Measurements from ENCODE around the gene CCDC171.

Gene CCDC171

DNA sequence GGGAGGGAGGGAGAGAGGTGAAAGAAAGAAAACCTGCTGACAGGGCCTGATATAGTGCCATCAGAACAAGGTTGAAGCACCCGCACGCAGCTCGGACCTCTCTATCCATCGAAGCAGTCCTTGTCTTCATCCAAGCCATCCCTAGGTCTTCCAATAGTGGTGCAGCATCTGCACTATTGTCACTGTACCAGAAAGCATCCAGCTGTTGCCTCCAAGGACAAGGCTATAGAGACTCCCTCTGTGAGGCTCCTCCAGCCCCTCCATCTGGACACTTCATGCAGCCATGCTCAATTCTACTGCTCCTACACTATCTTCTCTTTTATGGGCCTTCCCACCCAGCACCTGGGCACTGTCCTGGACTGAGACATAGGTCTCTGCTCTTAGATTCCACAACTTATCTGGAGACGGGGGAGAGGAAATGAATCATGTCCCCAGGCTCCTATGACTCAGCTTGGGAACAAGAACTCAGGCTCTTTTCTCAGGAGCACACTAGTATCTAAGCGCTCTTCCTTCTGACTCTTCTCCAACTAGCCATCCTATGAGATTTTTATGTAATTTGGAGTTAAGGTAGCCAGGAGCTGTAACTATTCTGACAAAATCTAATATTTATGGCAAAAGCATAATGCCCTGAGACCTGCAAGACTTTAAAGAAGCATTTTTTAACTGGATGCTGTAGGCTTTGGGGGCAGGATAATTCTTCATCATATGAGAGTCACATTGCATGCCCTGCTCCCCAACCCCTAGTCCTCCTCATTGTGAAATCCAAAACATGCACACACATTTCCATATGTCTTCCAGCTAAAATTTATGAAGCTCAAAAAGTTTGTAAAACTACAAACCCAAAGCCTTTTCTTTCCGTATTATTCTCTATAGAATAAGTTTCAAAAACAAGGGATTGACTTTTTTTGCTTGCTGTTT is 446.8 kb downstream of the CCDC171 start:
- H3K36me3 ChIP-seq (ENCODE audit: control insufficient read depth, insufficient read depth, low read length) = no peaks in the 10 kb centered on the region
- no peak overlapping the region for H3K4me3 ChIP-seq (ENCODE audit: insufficient read depth, low read depth, low read length, poor library complexity, severe bottlenecking)
- no peaks in the 10 kb centered on the region for H3K4me1 ChIP-seq (ENCODE audit: control insufficient read depth, insufficient read depth, low read length, poor library complexity, severe bottlenecking)
- H3K9me3 ChIP-seq (ENCODE audit: control insufficient read depth, low read length) = no peaks in the 10 kb centered on the region
- no peaks in the 10 kb centered on the region for H3K27me3 ChIP-seq (replicated peaks; ENCODE audit: control insufficient read depth, insufficient read depth, low read length, poor library complexity, severe bottlenecking)
- H3K27ac ChIP-seq (ENCODE audit: insufficient read depth, low read length, poor library complexity, severe bottlenecking) = no peak overlapping the region
- DNase-seq = no peak

DNA sequence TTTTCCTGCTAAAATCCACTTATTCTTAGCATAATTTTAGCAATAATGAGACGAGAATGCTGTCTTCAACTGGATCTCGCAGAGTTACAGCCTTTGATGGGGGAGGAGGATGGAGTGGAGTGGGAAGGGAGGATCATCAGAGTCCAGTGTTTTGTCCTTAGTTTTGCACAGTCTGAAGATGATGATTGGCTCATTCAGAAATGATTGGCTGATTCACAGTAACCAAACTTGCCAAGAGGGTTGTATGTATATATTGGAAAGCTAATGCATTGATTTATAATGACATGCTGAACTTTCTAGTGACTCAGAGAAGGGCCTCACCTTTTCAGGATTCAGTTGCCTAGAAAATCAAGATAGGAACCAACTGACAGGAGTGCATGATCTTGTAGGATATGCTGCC is 448.0 kb downstream of the CCDC171 start:
- DNase-seq = no peak
- H3K27ac ChIP-seq (ENCODE audit: insufficient read depth, low read length, poor library complexity, severe bottlenecking) = no peak overlapping the region
- H3K9me3 ChIP-seq (ENCODE audit: control insufficient read depth, low read length) = no peaks in the 10 kb centered on the region
- no peaks in the 10 kb centered on the region for H3K4me1 ChIP-seq (ENCODE audit: control insufficient read depth, insufficient read depth, low read length, poor library complexity, severe bottlenecking)
- no peaks in the 10 kb centered on the region for H3K36me3 ChIP-seq (ENCODE audit: control insufficient read depth, insufficient read depth, low read length)
- no peak overlapping the region for H3K4me3 ChIP-seq (ENCODE audit: insufficient read depth, low read depth, low read length, poor library complexity, severe bottlenecking)
- H3K27me3 ChIP-seq (replicated peaks; ENCODE audit: control insufficient read depth, insufficient read depth, low read length, poor library complexity, severe bottlenecking) = no peaks in the 10 kb centered on the region

- Histone ChIP-seq H3K27me3 (replicated peaks; ENCODE audit: control insufficient read depth, insufficient read depth, low read length, poor library complexity, severe bottlenecking) (no peaks in the 10 kb centered on the region), H3K4me1 (ENCODE audit: control insufficient read depth, insufficient read depth, low read length, poor library complexity, severe bottlenecking) (no peaks in the 10 kb centered on the region), H3K27ac (ENCODE audit: insufficient read depth, low read length, poor library complexity, severe bottlenecking) (no peak overlapping the region), H3K4me3 (ENCODE audit: insufficient read depth, low read depth, low read length, poor library complexity, severe bottlenecking) (no peak overlapping the region), H3K36me3 (ENCODE audit: control insufficient read depth, insufficient read depth, low read length) (no peaks in the 10 kb centered on the region), H3K9me3 (ENCODE audit: control insufficient read depth, low read length) (no peaks in the 10 kb centered on the region)
- no peak for DNase-seq
These were observed 449.0 kb downstream of the CCDC171 start for GRCh38 chr9:16001856-16002255.

GRCh38 chr9:16002816-16003215 is 450.0 kb downstream of the CCDC171 start:
- no peak overlapping the region for H3K27ac ChIP-seq (ENCODE audit: insufficient read depth, low read length, poor library complexity, severe bottlenecking)
- H3K36me3 ChIP-seq (ENCODE audit: control insufficient read depth, insufficient read depth, low read length) = no peaks in the 10 kb centered on the region
- no peaks in the 10 kb centered on the region for H3K27me3 ChIP-seq (replicated peaks; ENCODE audit: control insufficient read depth, insufficient read depth, low read length, poor library complexity, severe bottlenecking)
- DNase-seq = no peak
- no peaks in the 10 kb centered on the region for H3K4me1 ChIP-seq (ENCODE audit: control insufficient read depth, insufficient read depth, low read length, poor library complexity, severe bottlenecking)
- no peak overlapping the region for H3K4me3 ChIP-seq (ENCODE audit: insufficient read depth, low read depth, low read length, poor library complexity, severe bottlenecking)
- H3K9me3 ChIP-seq (ENCODE audit: control insufficient read depth, low read length) = no peaks in the 10 kb centered on the region

DNA sequence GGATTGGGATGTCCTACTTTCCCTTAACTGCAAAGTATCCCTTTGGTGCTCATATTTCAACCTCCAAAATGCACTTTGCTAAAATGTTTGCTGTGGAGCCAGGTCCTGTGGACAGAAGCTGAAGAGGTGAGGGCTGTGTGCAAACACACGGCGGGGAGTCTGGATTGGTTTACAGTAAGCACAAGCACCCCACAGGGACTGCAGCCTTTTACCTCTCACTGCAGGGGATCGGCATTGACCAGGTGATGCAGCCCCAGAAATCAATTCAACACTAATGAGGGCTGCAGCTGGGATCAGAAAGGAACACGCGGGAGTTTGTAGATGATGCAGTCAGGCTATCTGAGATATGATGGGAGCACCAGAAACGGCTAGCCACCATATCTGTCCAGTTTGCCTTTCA is 450.9 kb downstream of the CCDC171 start:
- Histone ChIP-seq H3K27me3 (replicated peaks; ENCODE audit: control insufficient read depth, insufficient read depth, low read length, poor library complexity, severe bottlenecking) (no peaks in the 10 kb centered on the region), H3K36me3 (ENCODE audit: control insufficient read depth, insufficient read depth, low read length) (no peaks in the 10 kb centered on the region), H3K9me3 (ENCODE audit: control insufficient read depth, low read length) (no peaks in the 10 kb centered on the region), H3K27ac (ENCODE audit: insufficient read depth, low read length, poor library complexity, severe bottlenecking) (no peak overlapping the region), H3K4me3 (ENCODE audit: insufficient read depth, low read depth, low read length, poor library complexity, severe bottlenecking) (no peak overlapping the region), H3K4me1 (ENCODE audit: control insufficient read depth, insufficient read depth, low read length, poor library complexity, severe bottlenecking) (no peaks in the 10 kb centered on the region)
- no peak for DNase-seq

GRCh38 chr9:16004613-16005012 is 451.8 kb downstream of the CCDC171 start:
- Histone ChIP-seq H3K27ac (ENCODE audit: insufficient read depth, low read length, poor library complexity, severe bottlenecking) (no peak overlapping the region), H3K27me3 (replicated peaks; ENCODE audit: control insufficient read depth, insufficient read depth, low read length, poor library complexity, severe bottlenecking) (no peaks in the 10 kb centered on the region), H3K4me1 (ENCODE audit: control insufficient read depth, insufficient read depth, low read length, poor library complexity, severe bottlenecking) (no peaks in the 10 kb centered on the region), H3K4me3 (ENCODE audit: insufficient read depth, low read depth, low read length, poor library complexity, severe bottlenecking) (no peak overlapping the region), H3K36me3 (ENCODE audit: control insufficient read depth, insufficient read depth, low read length) (no peaks in the 10 kb centered on the region), H3K9me3 (ENCODE audit: control insufficient read depth, low read length) (no peaks in the 10 kb centered on the region)
- no peak for DNase-seq

GRCh38 chr9:16010221-16010620 is 457.4 kb downstream of the CCDC171 start:
- Histone ChIP-seq H3K4me1 (ENCODE audit: control insufficient read depth, insufficient read depth, low read length, poor library complexity, severe bottlenecking) (no peaks in the 10 kb centered on the region), H3K27ac (ENCODE audit: insufficient read depth, low read length, poor library complexity, severe bottlenecking) (no peak overlapping the region), H3K36me3 (ENCODE audit: control insufficient read depth, insufficient read depth, low read length) (no peaks in the 10 kb centered on the region), H3K9me3 (ENCODE audit: control insufficient read depth, low read length) (no peaks in the 10 kb centered on the region), H3K27me3 (replicated peaks; ENCODE audit: control insufficient read depth, insufficient read depth, low read length, poor library complexity, severe bottlenecking) (no peaks in the 10 kb centered on the region), H3K4me3 (ENCODE audit: insufficient read depth, low read depth, low read length, poor library complexity, severe bottlenecking) (no peak overlapping the region)
- DNase-seq = no peak

DNA sequence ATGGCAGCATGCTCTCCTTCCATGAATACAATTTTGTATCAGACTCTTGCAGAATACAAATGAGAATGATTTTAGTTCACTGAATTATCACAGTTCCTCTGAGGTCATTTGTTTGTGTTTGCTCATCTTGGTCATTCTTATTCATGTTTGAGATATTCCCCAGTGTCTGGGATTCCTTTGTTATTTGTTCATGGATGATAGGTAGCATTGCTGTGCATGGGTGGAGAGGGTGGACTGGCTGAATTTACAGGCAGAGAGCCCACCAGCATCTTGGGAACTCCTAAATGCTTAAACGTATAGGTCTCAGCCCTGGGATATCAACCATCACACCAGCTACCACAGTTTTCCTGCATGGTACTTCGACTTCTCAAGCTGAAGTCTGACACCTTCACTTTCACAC is 459.8 kb downstream of the CCDC171 start:
- no peaks in the 10 kb centered on the region for H3K9me3 ChIP-seq (ENCODE audit: control insufficient read depth, low read length)
- no peak overlapping the region for H3K4me3 ChIP-seq (ENCODE audit: insufficient read depth, low read depth, low read length, poor library complexity, severe bottlenecking)
- no peak overlapping the region for H3K27ac ChIP-seq (ENCODE audit: insufficient read depth, low read length, poor library complexity, severe bottlenecking)
- H3K27me3 ChIP-seq (replicated peaks; ENCODE audit: control insufficient read depth, insufficient read depth, low read length, poor library complexity, severe bottlenecking) = no peaks in the 10 kb centered on the region
- H3K4me1 ChIP-seq (ENCODE audit: control insufficient read depth, insufficient read depth, low read length, poor library complexity, severe bottlenecking) = no peaks in the 10 kb centered on the region
- DNase-seq = no peak
- no peaks in the 10 kb centered on the region for H3K36me3 ChIP-seq (ENCODE audit: control insufficient read depth, insufficient read depth, low read length)

DNA sequence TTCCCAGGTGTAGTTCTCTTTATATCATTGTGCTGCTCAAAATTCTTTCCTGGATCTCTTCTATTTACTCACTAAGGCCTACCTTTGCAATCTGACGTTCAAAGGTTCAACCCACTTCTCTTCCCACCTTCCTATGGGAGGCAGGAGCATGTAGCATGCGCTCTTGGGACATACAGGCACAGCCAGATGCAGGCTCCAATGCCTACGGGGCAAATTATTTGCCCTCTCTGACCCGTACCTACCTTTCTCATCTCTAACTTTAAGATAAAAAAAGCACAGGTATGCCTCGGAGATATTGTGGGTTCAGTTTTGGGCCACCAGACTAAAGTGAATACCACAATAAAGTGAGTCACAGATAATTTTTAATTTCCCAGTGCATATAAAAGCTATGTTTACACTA is 460.5 kb downstream of the CCDC171 start:
- H3K4me3 ChIP-seq (ENCODE audit: insufficient read depth, low read depth, low read length, poor library complexity, severe bottlenecking) = no peak overlapping the region
- H3K27ac ChIP-seq (ENCODE audit: insufficient read depth, low read length, poor library complexity, severe bottlenecking) = no peak overlapping the region
- no peaks in the 10 kb centered on the region for H3K4me1 ChIP-seq (ENCODE audit: control insufficient read depth, insufficient read depth, low read length, poor library complexity, severe bottlenecking)

DNA sequence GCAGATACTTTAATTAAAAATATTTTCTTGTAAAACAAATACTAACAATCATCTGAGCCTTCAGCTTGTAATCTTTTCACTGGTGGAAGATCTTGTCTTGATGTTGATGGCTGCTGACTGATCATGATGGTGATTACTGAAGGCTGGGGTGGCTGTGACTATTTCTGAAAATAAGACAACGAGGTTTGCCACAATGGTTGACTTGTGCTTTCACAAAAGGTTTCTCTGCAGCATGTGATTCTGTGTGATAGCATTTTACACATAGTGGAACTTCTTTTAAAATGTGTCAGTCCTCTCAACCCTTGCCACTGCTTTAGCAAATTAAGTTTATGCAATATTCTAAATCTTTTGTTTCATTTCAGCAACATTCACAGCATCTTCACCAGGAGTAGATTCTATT is 461.0 kb downstream of the CCDC171 start:
- Histone ChIP-seq H3K4me1 (ENCODE audit: control insufficient read depth, insufficient read depth, low read length, poor library complexity, severe bottlenecking) (no peaks in the 10 kb centered on the region), H3K9me3 (ENCODE audit: control insufficient read depth, low read length) (no peaks in the 10 kb centered on the region), H3K36me3 (ENCODE audit: control insufficient read depth, insufficient read depth, low read length) (no peaks in the 10 kb centered on the region), H3K27me3 (replicated peaks; ENCODE audit: control insufficient read depth, insufficient read depth, low read length, poor library complexity, severe bottlenecking) (no peaks in the 10 kb centered on the region), H3K4me3 (ENCODE audit: insufficient read depth, low read depth, low read length, poor library complexity, severe bottlenecking) (no peak overlapping the region), H3K27ac (ENCODE audit: insufficient read depth, low read length, poor library complexity, severe bottlenecking) (no peak overlapping the region)
- no peak for DNase-seq

More for the DNA sequence above, 460.5 kb downstream of the CCDC171 start:
- DNase-seq = no peak
- H3K9me3 ChIP-seq (ENCODE audit: control insufficient read depth, low read length) = no peaks in the 10 kb centered on the region
- H3K27me3 ChIP-seq (replicated peaks; ENCODE audit: control insufficient read depth, insufficient read depth, low read length, poor library complexity, severe bottlenecking) = no peaks in the 10 kb centered on the region
- no peaks in the 10 kb centered on the region for H3K36me3 ChIP-seq (ENCODE audit: control insufficient read depth, insufficient read depth, low read length)

All from effector memory CD4-positive, alpha-beta T cell (primary cell).